ENCODE measurements around the gene EVA1B. TPM values are rescaled to one million over a fixed set of nuclear protein-coding genes. Genes with fewer than 3 reads are reported as not detected.

Gene EVA1B
- total RNA-seq, 1 donor from 2014 or later, result 10.6 TPM

DNA sequence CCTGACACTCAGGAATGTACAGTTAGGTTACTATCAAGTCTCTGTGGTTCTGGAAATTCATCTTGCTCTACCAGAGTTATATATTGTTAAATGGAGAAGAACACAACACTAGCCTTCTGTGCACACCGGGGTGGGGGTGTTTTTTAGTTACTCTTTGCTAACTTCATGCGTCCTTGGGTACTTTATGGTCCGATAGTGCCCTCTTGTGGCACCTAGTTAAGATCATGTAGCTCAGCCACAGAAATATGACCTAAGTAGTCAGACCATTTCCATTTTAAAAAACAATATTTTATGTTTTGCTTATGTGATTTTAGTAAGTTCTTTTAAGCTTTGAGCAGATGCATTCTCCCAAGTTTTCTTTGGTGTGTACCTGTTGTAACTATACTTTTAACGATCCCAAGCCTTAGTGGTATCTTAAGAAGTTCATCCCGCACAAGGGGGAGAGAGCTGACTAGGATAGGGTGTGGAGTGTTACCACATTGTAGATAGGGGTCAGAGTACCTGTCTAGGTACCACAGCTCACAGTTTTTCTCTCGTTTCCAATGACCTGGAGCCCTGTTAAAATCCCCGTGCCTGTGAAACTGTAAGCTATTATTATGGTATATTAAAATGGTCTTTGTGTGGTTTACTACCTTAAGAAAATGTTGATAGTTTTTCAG lies 37.9 kb downstream of the EVA1B start:
- Histone ChIP-seq H3K27me3 (ENCODE audit: low read depth) (no peaks in the 10 kb centered on the region), H3K4me1 (peaks cover 93% of the 10 kb centered on the region), H3K9me3 (replicated peaks) (no peaks in the 10 kb centered on the region), H3K4me3 (peak overlapping the region; percentile 4), H3K27ac (replicated peaks) (peak overlapping the region; percentile 73), H3K36me3 (peaks cover 70% of the 10 kb centered on the region)
- DNase-seq, result no peak
- TF ChIP-seq, protein P1, sequence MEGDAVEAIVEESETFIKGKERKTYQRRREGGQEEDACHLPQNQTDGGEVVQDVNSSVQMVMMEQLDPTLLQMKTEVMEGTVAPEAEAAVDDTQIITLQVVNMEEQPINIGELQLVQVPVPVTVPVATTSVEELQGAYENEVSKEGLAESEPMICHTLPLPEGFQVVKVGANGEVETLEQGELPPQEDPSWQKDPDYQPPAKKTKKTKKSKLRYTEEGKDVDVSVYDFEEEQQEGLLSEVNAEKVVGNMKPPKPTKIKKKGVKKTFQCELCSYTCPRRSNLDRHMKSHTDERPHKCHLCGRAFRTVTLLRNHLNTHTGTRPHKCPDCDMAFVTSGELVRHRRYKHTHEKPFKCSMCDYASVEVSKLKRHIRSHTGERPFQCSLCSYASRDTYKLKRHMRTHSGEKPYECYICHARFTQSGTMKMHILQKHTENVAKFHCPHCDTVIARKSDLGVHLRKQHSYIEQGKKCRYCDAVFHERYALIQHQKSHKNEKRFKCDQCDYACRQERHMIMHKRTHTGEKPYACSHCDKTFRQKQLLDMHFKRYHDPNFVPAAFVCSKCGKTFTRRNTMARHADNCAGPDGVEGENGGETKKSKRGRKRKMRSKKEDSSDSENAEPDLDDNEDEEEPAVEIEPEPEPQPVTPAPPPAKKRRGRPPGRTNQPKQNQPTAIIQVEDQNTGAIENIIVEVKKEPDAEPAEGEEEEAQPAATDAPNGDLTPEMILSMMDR (IDR thresholded peaks at IDR 0.05; ENCODE audit: borderline replicate concordance), result peak; percentile 85
- intact Hi-C loops (cut with micrococcal nuclease), result loop anchor here (10.0 kb wide), 3 partner anchors 61 to 191 kb away; partner anchors contain the start of genes THRAP3 and TRAPPC3

DNA sequence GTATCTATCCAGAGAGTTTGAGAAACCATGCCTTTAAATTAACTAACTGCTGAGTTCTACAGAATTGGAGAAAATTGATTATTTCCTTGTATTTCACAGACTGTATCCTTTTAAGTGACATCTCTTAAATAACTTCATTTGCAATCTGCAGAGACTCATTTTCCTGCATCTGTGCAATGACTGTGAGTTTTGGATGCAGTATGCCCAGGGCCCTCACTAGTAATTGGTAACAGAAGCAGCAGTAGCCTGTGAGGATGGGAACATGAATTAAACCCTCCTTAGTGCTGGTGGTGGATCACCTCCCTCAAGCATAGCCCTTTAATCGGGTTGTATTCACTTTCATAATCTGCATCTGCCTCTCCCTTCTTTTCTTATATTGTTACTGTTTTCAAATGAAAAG lies 38.9 kb downstream of the EVA1B start:
- no peak for DNase-seq
- Histone ChIP-seq H3K9me3 (replicated peaks) (no peaks in the 10 kb centered on the region), H3K36me3 (peaks cover 59% of the 10 kb centered on the region), H3K4me3 (peak overlapping the region; percentile 4), H3K27ac (replicated peaks) (peak overlapping the region; percentile 73), H3K27me3 (ENCODE audit: low read depth) (no peaks in the 10 kb centered on the region), H3K4me1 (peaks cover 94% of the 10 kb centered on the region)
- TF ChIP-seq, protein P1 (IDR thresholded peaks at IDR 0.05; ENCODE audit: borderline replicate concordance), result no peak
- intact Hi-C loops (cut with micrococcal nuclease), result loop anchor here (10.0 kb wide), 3 partner anchors 60 to 190 kb away; partner anchors contain the start of genes THRAP3 and TRAPPC3

DNA sequence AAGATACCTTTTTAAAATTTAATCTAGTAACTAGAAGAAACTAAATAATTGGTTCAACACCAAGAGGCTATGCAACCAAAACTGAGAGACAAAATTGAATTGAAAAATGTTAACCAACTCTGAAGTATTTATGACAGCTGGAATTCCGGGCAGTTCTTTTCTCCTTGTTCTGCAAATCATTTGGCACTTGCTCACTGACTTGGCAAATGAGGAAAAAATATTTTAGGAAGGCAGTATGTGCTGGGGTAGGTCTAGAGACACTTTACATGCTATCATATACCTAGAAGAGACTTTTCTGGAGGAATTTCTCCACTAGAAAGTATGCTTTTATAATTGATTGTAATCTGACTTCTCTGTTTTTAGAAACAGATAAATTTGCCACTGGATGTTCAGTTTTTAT lies 39.4 kb downstream of the EVA1B start:
- no peaks in the 10 kb centered on the region for H3K27me3 ChIP-seq (ENCODE audit: low read depth)
- H3K27ac ChIP-seq (replicated peaks), result peak overlapping the region; percentile 73
- peak overlapping the region; percentile 4 for H3K4me3 ChIP-seq
- no peak for DNase-seq
- TF ChIP-seq, protein P1 (IDR thresholded peaks at IDR 0.05; ENCODE audit: borderline replicate concordance), result no peak
- intact Hi-C loops (cut with micrococcal nuclease), result loop anchor here (10.0 kb wide), 3 partner anchors 59 to 189 kb away; partner anchors contain the start of genes THRAP3 and TRAPPC3
- H3K4me1 ChIP-seq, result peaks cover 94% of the 10 kb centered on the region
- H3K9me3 ChIP-seq (replicated peaks), result no peaks in the 10 kb centered on the region
- peaks cover 55% of the 10 kb centered on the region for H3K36me3 ChIP-seq

DNA sequence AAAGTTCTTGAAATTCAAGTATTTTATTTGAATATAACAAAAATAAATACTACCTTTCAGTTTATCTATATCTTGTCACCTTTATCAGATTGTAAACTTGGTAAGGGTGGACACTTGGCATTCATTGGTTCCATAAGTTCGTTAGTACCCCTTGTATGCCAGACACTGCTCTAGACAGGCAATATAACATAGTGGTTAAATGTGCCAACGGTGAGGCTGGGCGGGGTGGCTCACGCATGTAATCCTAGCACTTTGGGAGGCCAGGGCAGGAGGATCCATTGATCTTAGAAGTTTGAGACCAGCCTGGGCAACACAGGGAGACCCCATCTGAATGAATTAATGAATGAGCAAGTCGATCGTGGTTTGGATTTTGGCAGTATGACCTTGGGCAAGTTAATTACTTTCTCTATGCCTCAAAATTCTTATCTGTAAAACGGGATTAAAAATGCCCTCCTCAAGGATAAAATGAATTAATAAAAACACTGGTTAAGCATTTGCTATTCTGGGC lies 43.6 kb downstream of the EVA1B start:
- no peak for DNase-seq
- H3K27ac ChIP-seq (replicated peaks), result peak overlapping the region; percentile 73
- TF ChIP-seq, protein P1 (IDR thresholded peaks at IDR 0.05; ENCODE audit: borderline replicate concordance), result no peak

DNA sequence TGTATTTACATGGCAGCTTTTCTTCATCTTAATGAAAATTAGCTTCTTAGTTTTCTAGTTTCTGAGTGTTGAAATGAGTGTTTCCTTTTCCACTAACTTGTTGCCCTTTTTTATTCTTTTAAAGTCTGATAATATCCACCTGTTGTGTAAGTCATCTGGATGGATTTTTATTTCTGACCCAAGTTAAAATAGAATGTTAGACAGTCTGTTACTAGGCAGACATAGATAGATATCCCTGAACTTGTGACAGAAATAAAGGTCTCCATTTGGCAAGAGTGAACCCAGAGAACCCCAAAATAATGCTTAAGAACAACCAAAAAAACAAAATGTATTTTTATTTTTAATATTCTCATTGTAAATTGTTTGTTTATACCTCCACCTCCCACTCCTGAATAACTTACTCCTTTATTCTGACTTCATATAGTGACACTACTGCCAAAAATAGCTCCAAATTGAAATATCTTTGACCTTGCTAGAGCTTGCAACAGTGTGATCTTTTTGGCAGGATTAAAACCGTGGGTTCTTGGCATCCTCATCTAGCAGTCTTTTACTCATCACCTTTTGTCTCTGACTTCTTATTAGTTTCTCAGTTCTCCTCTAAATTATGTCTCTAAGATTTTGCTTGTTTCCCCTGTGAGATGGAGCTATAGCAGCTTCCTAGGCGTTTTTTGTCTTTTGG lies 44.2 kb downstream of the EVA1B start:
- H3K4me3 ChIP-seq, result no peak overlapping the region
- intact Hi-C loops (cut with micrococcal nuclease), result no loop called here
- peak overlapping the region; percentile 73 for H3K27ac ChIP-seq (replicated peaks)
- peaks cover 84% of the 10 kb centered on the region for H3K4me1 ChIP-seq
- H3K27me3 ChIP-seq (ENCODE audit: low read depth), result no peaks in the 10 kb centered on the region
- TF ChIP-seq, protein P1 (IDR thresholded peaks at IDR 0.05; ENCODE audit: borderline replicate concordance), result no peak
- peaks cover 16% of the 10 kb centered on the region for H3K36me3 ChIP-seq
- no peaks in the 10 kb centered on the region for H3K9me3 ChIP-seq (replicated peaks)
- no peak for DNase-seq

More for the DNA sequence above, 43.6 kb downstream of the EVA1B start:
- Histone ChIP-seq H3K27me3 (ENCODE audit: low read depth) (no peaks in the 10 kb centered on the region), H3K4me3 (no peak overlapping the region), H3K36me3 (peaks cover 20% of the 10 kb centered on the region), H3K9me3 (replicated peaks) (no peaks in the 10 kb centered on the region), H3K4me1 (peaks cover 89% of the 10 kb centered on the region)
- intact Hi-C loops (cut with micrococcal nuclease), result loop anchor here (10.0 kb wide), 3 partner anchors 55 to 185 kb away; partner anchors contain the start of genes THRAP3 and TRAPPC3

All from left ventricle myocardium inferior (tissue), 1 donor.